Upper lobe of left lung (tissue), 6 donors: ENCODE results near the gene SPTBN2. TPM values are rescaled to one million over a fixed set of nuclear protein-coding genes. Genes with fewer than 3 reads are reported as not detected.

ENCODE experiments used
- ATAC-seq, 2 donors: fragments of 200-7000 bp; cut with Tn5 transposase; one replicate each; pipeline ENCODE4 v1.9.1; 2022; ENCODE audit warnings: mild to moderate bottlenecking in 2 of 2, moderate library complexity in 2 of 2; ENCODE audit not compliant: low FRiP score in 2 of 2
- DNase-seq, 2 donors: peaks; one replicate each; pipeline ENCODE4 v3.0.0-alpha.2; 2019 to 2020
- H3K27ac ChIP-seq, 4 donors: fragments of 200-600 bp; sonication (generic); one replicate each; pipeline ENCODE4 v1.5.1; 2016 to 2019
- H3K27me3 ChIP-seq, 4 donors: fragments of 200-600 bp; sonication (generic); one replicate each; pipeline ENCODE4 v1.5.1; 2017 to 2019
- H3K36me3 ChIP-seq, 4 donors: fragments of 200-600 bp; sonication (generic); one replicate each; pipeline ENCODE4 v1.5.1; 2016 to 2019
- H3K4me1 ChIP-seq, 4 donors: fragments of 200-600 bp; sonication (generic); one replicate each; pipeline ENCODE4 v1.5.1; 2018 to 2019
- H3K4me3 ChIP-seq, 4 donors: fragments of 200-600 bp; sonication (generic); one replicate each; pipeline ENCODE4 v1.5.1; 2017 to 2019; ENCODE audit warnings: mild to moderate bottlenecking in 2 of 4, moderate library complexity in 1 of 4
- H3K9me3 ChIP-seq, 4 donors: fragments of 200-600 bp; sonication (generic); one replicate each; pipeline ENCODE4 v1.5.1; 2018 to 2019
- CTCF ChIP-seq, 6 experiments: fragments of 450-650 bp in 4 of 6; fragments of 200-600 bp in 2 of 6; sonication (generic) in 2 of 6; IDR thresholded peaks; one replicate each; pipeline ENCODE4 v1.5.1; 2016 to 2019; ENCODE audit warnings: antibody characterized with exemption in 6 of 6
- EP300 ChIP-seq, 4 donors: sonication (generic); formaldehyde crosslinking; IDR thresholded peaks; one replicate each; pipeline ENCODE4 v1.5.1; 2017; ENCODE audit warnings: antibody characterized with exemption in 4 of 4, control low read depth in 2 of 4
- POLR2A ChIP-seq, 4 donors: fragments of 450-650 bp; IDR thresholded peaks; one replicate each; pipeline ENCODE4 v1.5.1; 2016 to 2017; ENCODE audit warnings: antibody characterized with exemption in 4 of 4, mild to moderate bottlenecking in 2 of 4
- POLR2AphosphoS5 ChIP-seq, 2 donors: sonication (generic); formaldehyde crosslinking; IDR thresholded peaks; one replicate each; pipeline ENCODE4 v1.5.1; 2017; ENCODE audit warnings: antibody characterized with exemption in 2 of 2
- WGBS, 2 donors: methylation state at CpG; one replicate each; pipeline ENCODE4 v1.1.5; 2017 to 2018; 5-methylcytosine and 5-hydroxymethylcytosine counted together
- total RNA-seq, 6 donors: library from RNA; depleted of rRNA in 4 of 6; stranded (reverse); fragments of >200 nt in 4 of 6; gene quantifications; one replicate each; pipeline versions ENCODE4 v1.1.0 to v1.2.1, GENCODE V29; 2016 to 2021
- donor health status: DM: no; HTN: no; CAD: no; lungs with moderate emphysema.
- donor health status: DM: no; HTN: yes; CAD: no; lungs with severe emphysema.

The SPTBN2 gene
- total RNA-seq, 6 donors from 2014 or later = 9.3 to 45.1 (median 21.1) TPM

GRCh38 chr11:66722745-66723651 lies 6.0 kb downstream of the SPTBN2 start:
- no peak overlapping the region for H3K27ac ChIP-seq
- ATAC-seq (no peak), DNase-seq (no peak)
- no peaks in the 10 kb centered on the region for H3K9me3 ChIP-seq
- 91 to 92% methylated on average over 16 of the region's 16 CpGs for WGBS, 2 donors
- peaks cover 0 to 14% (median 5%) of the 10 kb centered on the region in 4 donors for H3K27me3 ChIP-seq
- H3K36me3 ChIP-seq = no peaks in the 10 kb centered on the region
- H3K4me3 ChIP-seq = no peak overlapping the region
- TF ChIP-seq POLR2AphosphoS5 (IDR thresholded peaks at IDR 0.05) = no peak
- TF ChIP-seq POLR2A (IDR thresholded peaks at IDR 0.05) = no peak
- no peak for TF ChIP-seq CTCF (IDR thresholded peaks at IDR 0.05)
- no peak for TF ChIP-seq EP300 (IDR thresholded peaks at IDR 0.05)
- peaks cover 6 to 11% (median 9%) of the 10 kb centered on the region in 4 donors for H3K4me1 ChIP-seq

- Histone ChIP-seq H3K36me3 (no peaks in the 10 kb centered on the region), H3K9me3 (no peaks in the 10 kb centered on the region), H3K4me1 (peaks cover 0 to 7% (median under 1%) of the 10 kb centered on the region in 4 donors), H3K27me3 (peaks cover 0 to 8% (median under 1%) of the 10 kb centered on the region in 4 donors), H3K4me3 (no peak overlapping the region), H3K27ac (no peak overlapping the region)
- TF ChIP-seq CTCF (IDR thresholded peaks at IDR 0.05) (no peak), POLR2A (IDR thresholded peaks at IDR 0.05) (no peak), EP300 (IDR thresholded peaks at IDR 0.05) (no peak), POLR2AphosphoS5 (IDR thresholded peaks at IDR 0.05) (no peak)
- ATAC-seq (no peak), DNase-seq (no peak)
- 95 to 97% methylated on average over 9 of the region's 9 CpGs for WGBS, 2 donors
Observed at GRCh38 chr11:66721939-66722338, 7.1 kb downstream of the SPTBN2 start.

- no peaks in the 10 kb centered on the region for H3K9me3 ChIP-seq
- TF ChIP-seq EP300 (IDR thresholded peaks at IDR 0.05) = no peak
- TF ChIP-seq POLR2AphosphoS5 (IDR thresholded peaks at IDR 0.05) = no peak
- no peak for TF ChIP-seq POLR2A (IDR thresholded peaks at IDR 0.05)
- no peak for TF ChIP-seq CTCF (IDR thresholded peaks at IDR 0.05)
- H3K36me3 ChIP-seq = no peaks in the 10 kb centered on the region
- peaks cover 0 to 7% (median 0%) of the 10 kb centered on the region in 4 donors for H3K4me1 ChIP-seq
- H3K27ac ChIP-seq = no peak overlapping the region
- H3K27me3 ChIP-seq = peaks cover 0 to 2% (median 0%) of the 10 kb centered on the region in 4 donors
- DNase-seq (no peak), ATAC-seq (no peak)
- 85 to 87% methylated on average over 10 to 13 of the region's 13 CpGs for WGBS, 2 donors
- H3K4me3 ChIP-seq = no peak overlapping the region
Observed at GRCh38 chr11:66720899-66721470, 8.0 kb downstream of the SPTBN2 start.

- H3K27ac ChIP-seq = no peak overlapping the region
- ATAC-seq = peak in 1 of 2 donors; percentile 22
- no peak for TF ChIP-seq EP300 (IDR thresholded peaks at IDR 0.05)
- TF ChIP-seq POLR2AphosphoS5 (IDR thresholded peaks at IDR 0.05) = no peak
- TF ChIP-seq POLR2A (IDR thresholded peaks at IDR 0.05) = peak in 1 of 4 donors; percentile 44
- TF ChIP-seq CTCF (IDR thresholded peaks at IDR 0.05) = no peak
Observed at GRCh38 chr11:66720223-66720898, 8.7 kb downstream of the SPTBN2 start.

More at GRCh38 chr11:66720223-66720898, 8.7 kb downstream of the SPTBN2 start:
- WGBS, 2 donors = 61 to 71% methylated on average over 14 to 15 of the region's 15 CpGs
- no peaks in the 10 kb centered on the region for H3K9me3 ChIP-seq
- no peaks in the 10 kb centered on the region for H3K36me3 ChIP-seq
- DNase-seq = peak in 1 of 2 donors; percentile 74
- peaks cover 0 to 7% (median 0%) of the 10 kb centered on the region in 4 donors for H3K4me1 ChIP-seq
- H3K27me3 ChIP-seq = peaks cover 0 to under 1% (median 0%) of the 10 kb centered on the region in 4 donors
- no peak overlapping the region for H3K4me3 ChIP-seq
